Mesenchymal stem cell (in vitro differentiated cells and primary cell): ENCODE results near the gene KCNJ15.

ENCODE experiments used
- DNase-seq: peaks from one replicate; pipeline ENCODE4 v3.0.0-alpha.2; 2013
- H2AFZ ChIP-seq: one replicate; pipeline ENCODE4 v1.6.1; 2013; ENCODE audit warnings: low read depth, mild to moderate bottlenecking, control low read depth, inconsistent platforms, low read length, moderate library complexity
- H2AK5ac ChIP-seq: 2 replicates; pipeline ENCODE4 v1.6.1; 2013; ENCODE audit warnings: low read length, moderate library complexity, mild to moderate bottlenecking, inconsistent platforms; ENCODE audit not compliant: severe bottlenecking
- H2BK120ac ChIP-seq: one replicate; pipeline ENCODE4 v1.6.1; 2013; ENCODE audit warnings: low read depth, mild to moderate bottlenecking, inconsistent platforms, low read length, moderate library complexity
- H2BK12ac ChIP-seq, 2 experiments: one replicate each; pipeline ENCODE4 v1.6.1; 2013; ENCODE audit warnings: inconsistent platforms in 2 of 2, low read length in 2 of 2, mild to moderate bottlenecking in 2 of 2, moderate library complexity in 2 of 2, control low read depth in 1 of 2
- H2BK15ac ChIP-seq: one replicate; pipeline ENCODE4 v1.6.1; 2013; ENCODE audit warnings: mild to moderate bottlenecking, low read depth, inconsistent platforms; ENCODE audit not compliant: poor library complexity, severe bottlenecking
- H2BK5ac ChIP-seq: 2 replicates; pipeline ENCODE4 v1.6.1; 2013; ENCODE audit warnings: low read depth, mild to moderate bottlenecking, low read length, control low read depth, inconsistent platforms; ENCODE audit not compliant: poor library complexity, severe bottlenecking
- H3K14ac ChIP-seq, 2 experiments: one replicate each; pipeline ENCODE4 v1.6.1; 2013; ENCODE audit warnings: inconsistent platforms in 2 of 2, low read length in 2 of 2, control low read depth in 1 of 2, mild to moderate bottlenecking in 1 of 2, moderate library complexity in 1 of 2
- H3K18ac ChIP-seq, 2 experiments: one replicate each; pipeline ENCODE4 v1.6.1; 2013; ENCODE audit warnings: inconsistent platforms in 2 of 2, low read length in 2 of 2, control low read depth in 1 of 2, low read depth in 1 of 2, mild to moderate bottlenecking in 1 of 2
- H3K23ac ChIP-seq, 2 experiments: one replicate each; pipeline ENCODE4 v1.6.1; 2013; ENCODE audit warnings: inconsistent platforms in 2 of 2, low read length in 2 of 2, mild to moderate bottlenecking in 2 of 2, moderate library complexity in 2 of 2, control low read depth in 1 of 2
- H3K27ac ChIP-seq: 2 replicates; pipeline ENCODE4 v1.5.1; 2013; ENCODE audit warnings: mild to moderate bottlenecking, moderate library complexity, low read length, control low read depth, inconsistent platforms; ENCODE audit not compliant: poor library complexity, severe bottlenecking
- H3K27me3 ChIP-seq, 2 experiments: 2 replicates each; pipeline versions ENCODE4 v1.6.1 to v1.7.0; 2013; ENCODE audit warnings: low read length in 2 of 2, mild to moderate bottlenecking in 2 of 2, moderate library complexity in 2 of 2, control low read depth in 1 of 2, inconsistent platforms in 1 of 2; ENCODE audit not compliant: control insufficient read depth in 1 of 2, insufficient read depth in 1 of 2
- H3K36me3 ChIP-seq, 2 experiments: 2 replicates each; pipeline versions ENCODE4 v1.6.1 to v1.7.0; 2013; ENCODE audit warnings: low read length in 2 of 2, control low read depth in 1 of 2, inconsistent platforms in 1 of 2, low read depth in 1 of 2, mild to moderate bottlenecking in 1 of 2; ENCODE audit not compliant: insufficient read depth in 2 of 2, control insufficient read depth in 1 of 2
- H3K4ac ChIP-seq, 2 experiments: one replicate each; pipeline ENCODE4 v1.6.1; 2013; ENCODE audit warnings: inconsistent platforms in 2 of 2, low read length in 2 of 2, mild to moderate bottlenecking in 2 of 2, moderate library complexity in 2 of 2, control low read depth in 1 of 2, low read depth in 1 of 2
- H3K4me1 ChIP-seq: 2 replicates; pipeline ENCODE4 v1.6.1; 2013; ENCODE audit warnings: low read depth, low read length, control low read depth; ENCODE audit not compliant: control insufficient read depth, insufficient read depth
- H3K4me2 ChIP-seq: 2 replicates; pipeline ENCODE4 v1.6.1; 2013; ENCODE audit warnings: low read length, mild to moderate bottlenecking, inconsistent platforms; ENCODE audit not compliant: poor library complexity, severe bottlenecking
- H3K4me3 ChIP-seq, 2 experiments: 2 replicates each; pipeline versions ENCODE4 v1.5.1 to v1.7.0; 2013; ENCODE audit warnings: low read length in 2 of 2, mild to moderate bottlenecking in 2 of 2, control low read depth in 1 of 2, low read depth in 1 of 2; ENCODE audit not compliant: insufficient read depth in 1 of 2
- H3K79me1 ChIP-seq: replicated peaks from 2 replicates; pipeline ENCODE4 v1.6.1; 2013; ENCODE audit warnings: mild to moderate bottlenecking, control low read depth, low read length, inconsistent platforms; ENCODE audit not compliant: poor library complexity, severe bottlenecking
- H3K9ac ChIP-seq: 2 replicates; pipeline ENCODE4 v1.7.0; 2013; ENCODE audit warnings: mild to moderate bottlenecking, low read length, moderate library complexity
- H3K9me3 ChIP-seq: 2 replicates; pipeline ENCODE4 v1.7.0; 2013; ENCODE audit warnings: mild to moderate bottlenecking, low read length; ENCODE audit not compliant: control insufficient read depth
- H4K8ac ChIP-seq: one replicate; pipeline ENCODE4 v1.6.1; 2013; ENCODE audit warnings: inconsistent platforms, mild to moderate bottlenecking, low read length, moderate library complexity
- H4K91ac ChIP-seq: one replicate; pipeline ENCODE4 v1.6.1; 2013; ENCODE audit warnings: mild to moderate bottlenecking, low read length, inconsistent platforms
- WGBS: methylation state at CpG from one replicate; pipeline ENCODE4 v1.1.7; 2013; ENCODE audit warnings: mixed read lengths; 5-methylcytosine and 5-hydroxymethylcytosine counted together

The KCNJ15 gene

GRCh38 chr21:38312822-38313221, 56.0 kb downstream of the KCNJ15 start:
- Histone ChIP-seq H3K4ac (peak overlapping the region in 1 of 2 experiments; percentile 32), H3K79me1 (no peaks in the 10 kb centered on the region), H3K4me2 (no peak overlapping the region), H2BK12ac (peak overlapping the region in 1 of 2 experiments; percentile 45), H3K4me1 (peaks cover 20% of the 10 kb centered on the region), H3K18ac (peak overlapping the region in 1 of 2 experiments; percentile 28), H3K27me3 (no peaks in the 10 kb centered on the region), H2BK120ac (no peak overlapping the region), H3K9me3 (no peaks in the 10 kb centered on the region), H3K4me3 (no peak overlapping the region), H4K91ac (no peak overlapping the region), H2BK15ac (no peak overlapping the region), H3K36me3 (no peaks in the 10 kb centered on the region), H2AK5ac (peak overlapping the region; percentile 100), H3K14ac (no peak overlapping the region), H4K8ac (no peak overlapping the region), H2AFZ (no peak overlapping the region), H3K27ac (peak overlapping the region; percentile 100), H3K23ac (no peak overlapping the region), H3K9ac (peak overlapping the region; percentile 47), H2BK5ac (peak overlapping the region; percentile 89)
- WGBS, result 93% methylated on average over 1 of the region's 1 CpG
- DNase-seq, result no peak

GRCh38 chr21:38314558-38314957, 57.8 kb downstream of the KCNJ15 start:
- Histone ChIP-seq H3K36me3 (no peaks in the 10 kb centered on the region), H3K14ac (no peak overlapping the region), H3K4me1 (peaks cover 17% of the 10 kb centered on the region), H3K4me2 (no peak overlapping the region), H2BK15ac (no peak overlapping the region), H3K27ac (peak overlapping the region; percentile 100), H3K4me3 (no peak overlapping the region), H3K27me3 (no peaks in the 10 kb centered on the region), H4K8ac (no peak overlapping the region), H3K9me3 (no peaks in the 10 kb centered on the region), H2AFZ (no peak overlapping the region), H3K79me1 (no peaks in the 10 kb centered on the region), H2BK12ac (peak overlapping the region in 1 of 2 experiments; percentile 21), H2AK5ac (peak overlapping the region; percentile 100), H3K9ac (peak overlapping the region; percentile 72), H4K91ac (no peak overlapping the region), H3K23ac (peak overlapping the region in 1 of 2 experiments; percentile 72), H2BK5ac (peak overlapping the region; percentile 99), H2BK120ac (no peak overlapping the region), H3K18ac (peak overlapping the region in 1 of 2 experiments; percentile 61), H3K4ac (no peak overlapping the region)
- no peak for DNase-seq
- 64% methylated on average over 3 of the region's 3 CpGs for WGBS

DNA sequence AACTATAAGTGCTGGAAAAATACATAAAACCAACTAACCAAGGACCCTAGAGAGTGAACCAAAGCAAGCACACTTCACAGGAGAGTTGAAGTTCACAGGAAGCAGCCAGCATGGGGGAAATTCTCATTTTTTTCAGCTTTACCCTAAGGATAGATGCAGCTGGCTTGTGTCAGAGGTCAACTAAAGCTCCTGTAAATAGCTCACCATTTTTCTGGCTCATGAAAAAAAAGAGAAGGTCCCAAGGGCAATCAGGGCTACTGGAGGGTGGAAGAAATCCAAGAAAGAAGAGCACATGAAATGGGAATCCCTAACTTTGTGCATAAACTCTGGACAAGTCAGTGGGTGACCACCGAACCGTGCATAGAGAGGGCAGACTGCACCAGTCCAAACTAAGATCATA, 58.3 kb downstream of the KCNJ15 start:
- Histone ChIP-seq H4K91ac (no peak overlapping the region), H2AK5ac (no peak overlapping the region), H3K79me1 (no peaks in the 10 kb centered on the region), H3K4me1 (peaks cover 16% of the 10 kb centered on the region), H3K9me3 (no peaks in the 10 kb centered on the region), H3K4me2 (no peak overlapping the region), H4K8ac (no peak overlapping the region), H3K36me3 (no peaks in the 10 kb centered on the region), H3K23ac (no peak overlapping the region), H3K4ac (no peak overlapping the region), H3K9ac (peak overlapping the region; percentile 72), H3K27ac (peak overlapping the region; percentile 100), H2BK5ac (no peak overlapping the region), H3K18ac (no peak overlapping the region), H3K4me3 (no peak overlapping the region), H2AFZ (no peak overlapping the region), H3K14ac (no peak overlapping the region), H2BK12ac (no peak overlapping the region), H3K27me3 (no peaks in the 10 kb centered on the region), H2BK120ac (no peak overlapping the region), H2BK15ac (no peak overlapping the region)
- 31% methylated on average over 2 of the region's 2 CpGs for WGBS
- DNase-seq, result no peak

DNA sequence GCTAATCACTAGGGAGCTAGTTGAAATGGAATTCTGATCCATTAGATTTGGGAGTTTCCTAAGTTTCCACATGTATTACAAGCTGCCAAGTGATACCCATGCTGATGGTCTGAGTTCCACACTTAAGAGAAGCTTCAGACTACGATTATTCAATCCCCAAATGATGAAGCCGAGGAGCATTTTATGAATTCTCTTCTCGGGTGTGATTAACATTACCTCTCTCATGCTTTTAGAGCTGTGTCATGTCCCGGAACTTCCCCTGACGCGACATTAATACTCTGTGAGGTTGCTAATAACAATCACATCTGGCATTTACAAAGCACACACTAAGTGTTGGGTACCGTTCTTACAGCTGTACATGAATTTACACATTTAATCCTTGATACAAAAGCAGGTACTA, 63.0 kb downstream of the KCNJ15 start:
- no peak overlapping the region for H3K4ac ChIP-seq
- peak; percentile 34 for DNase-seq
- peak overlapping the region; percentile 38 for H3K27ac ChIP-seq
- no peak overlapping the region for H3K18ac ChIP-seq
- H3K14ac ChIP-seq, result no peak overlapping the region
- no peak overlapping the region for H4K8ac ChIP-seq
- no peaks in the 10 kb centered on the region for H3K9me3 ChIP-seq
- no peak overlapping the region for H2BK120ac ChIP-seq
- no peaks in the 10 kb centered on the region for H3K79me1 ChIP-seq
- H2BK5ac ChIP-seq, result no peak overlapping the region
- no peak overlapping the region for H3K23ac ChIP-seq
- peaks cover 5% of the 10 kb centered on the region for H3K4me1 ChIP-seq
- H2BK12ac ChIP-seq, result no peak overlapping the region
- H3K36me3 ChIP-seq, result no peaks in the 10 kb centered on the region
- no peak overlapping the region for H2BK15ac ChIP-seq
- H2AK5ac ChIP-seq, result peak overlapping the region; percentile 98
- no peak overlapping the region for H2AFZ ChIP-seq
- no peak overlapping the region for H3K4me2 ChIP-seq
- H3K27me3 ChIP-seq, result no peaks in the 10 kb centered on the region
- no peak overlapping the region for H4K91ac ChIP-seq
- peak overlapping the region; percentile 86 for H3K9ac ChIP-seq
- no peak overlapping the region for H3K4me3 ChIP-seq
- WGBS, result 59% methylated on average over 7 of the region's 7 CpGs
